Keratinocyte (primary cell): Measurements from ENCODE around the gene PAPPA. TPM values are rescaled to one million over a fixed set of nuclear protein-coding genes. Genes with fewer than 3 reads are reported as not detected.

Experiments used
- DNase-seq: peaks from one replicate; pipeline ENCODE4 v3.0.0-alpha.2; 2011; ENCODE audit warnings: low read depth, missing footprints, low spot score
- FAIRE-seq: peaks from 2 replicates; lab custom pipeline; 2011; peaks lifted over from hg19 to GRCh38; lab: Jason Lieb, UNC
- H2AFZ ChIP-seq: 2 replicates; pipeline ENCODE4 v1.6.0; 2012; ENCODE audit warnings: low read length, control low read depth, inconsistent platforms; ENCODE audit not compliant: control insufficient read depth
- H3K27ac ChIP-seq: 2 replicates; pipeline ENCODE4 v1.5.1; 2011; ENCODE audit warnings: low read length; ENCODE audit not compliant: control insufficient read depth, insufficient read depth
- H3K27me3 ChIP-seq: 3 replicates; pipeline ENCODE4 v1.6.0; 2011; ENCODE audit warnings: low read length; ENCODE audit not compliant: control insufficient read depth, insufficient read depth; ENCODE audit errors: extremely low read depth
- H3K36me3 ChIP-seq, 2 experiments: 2 replicates in 1 of 2; 3 replicates in 1 of 2; pipeline ENCODE4 v1.5.1; 2011; ENCODE audit warnings: low read length in 2 of 2, mild to moderate bottlenecking in 1 of 2; ENCODE audit not compliant: control insufficient read depth in 2 of 2, insufficient read depth in 2 of 2; ENCODE audit errors: extremely low read depth in 1 of 2
- H3K4me1 ChIP-seq: 3 replicates; pipeline ENCODE4 v1.5.1; 2011; ENCODE audit warnings: low read length; ENCODE audit not compliant: control insufficient read depth, insufficient read depth; ENCODE audit errors: extremely low read depth
- H3K4me2 ChIP-seq: 3 replicates; pipeline ENCODE4 v1.6.0; 2011; ENCODE audit warnings: low read depth, low read length; ENCODE audit not compliant: control insufficient read depth, insufficient read depth; ENCODE audit errors: extremely low read depth
- H3K4me3 ChIP-seq, 3 experiments: fragments of 200-600 bp in 1 of 3; sonication (generic) in 1 of 3; 2 replicates in 2 of 3; 3 replicates in 1 of 3; pipeline ENCODE4 v1.5.1; 2011 to 2016; ENCODE audit warnings: low read length in 3 of 3, mild to moderate bottlenecking in 3 of 3, control low read depth in 2 of 3, inconsistent platforms in 1 of 3, low read depth in 1 of 3, mixed read lengths in 1 of 3, mixed run types in 1 of 3, moderate library complexity in 1 of 3; ENCODE audit not compliant: control insufficient read depth in 2 of 3, insufficient read depth in 2 of 3; ENCODE audit errors: extremely low read depth in 1 of 3
- H3K79me2 ChIP-seq: 2 replicates; pipeline ENCODE4 v1.6.0; 2012; ENCODE audit warnings: low read length; ENCODE audit not compliant: control insufficient read depth, insufficient read depth
- H3K9ac ChIP-seq: 3 replicates; pipeline ENCODE4 v1.6.0; 2011; ENCODE audit warnings: low read length; ENCODE audit not compliant: control insufficient read depth, insufficient read depth; ENCODE audit errors: extremely low read depth
- H3K9me1 ChIP-seq: 3 replicates; pipeline ENCODE4 v1.6.0; 2011; ENCODE audit warnings: low read length; ENCODE audit not compliant: control insufficient read depth, insufficient read depth; ENCODE audit errors: extremely low read depth
- H3K9me3 ChIP-seq: 2 replicates; pipeline ENCODE4 v1.5.1; 2012; ENCODE audit warnings: low read depth, low read length; ENCODE audit not compliant: control insufficient read depth
- H4K20me1 ChIP-seq: 3 replicates; pipeline ENCODE4 v1.6.0; 2011; ENCODE audit warnings: low read length; ENCODE audit not compliant: control insufficient read depth, insufficient read depth; ENCODE audit errors: extremely low read depth
- CTCF ChIP-seq, 3 experiments: IDR thresholded peaks in 1 of 3; conservative IDR thresholded peaks in 1 of 3; optimal IDR thresholded peaks in 1 of 3; 2 replicates in 2 of 3; 3 replicates in 1 of 3; pipeline versions ENCODE3 to v1.5.1; 2011; ENCODE audit warnings: low read length in 3 of 3, mild to moderate bottlenecking in 3 of 3, moderate library complexity in 2 of 3, control low read depth in 1 of 3, inconsistent platforms in 1 of 3; ENCODE audit not compliant: insufficient read depth in 2 of 3; ENCODE audit errors: extremely low read depth in 1 of 3
- EZH2 ChIP-seq: IDR thresholded peaks from one replicate; pipeline ENCODE4 v1.6.1; 2012; ENCODE audit warnings: inconsistent platforms, mild to moderate bottlenecking, low read length, moderate library complexity
- dilution Hi-C: fragments of 300-500 bp; cut with MboI; formaldehyde crosslinking; loops from one replicate; pipeline ENCODE4 v1.7.0; 2020; ENCODE audit warnings: low sequenced_read_pairs; ENCODE audit not compliant: extremely low pct_ligation_motif_present
- polyA plus RNA-seq, 5 experiments: library from polyadenylated mRNA; depleted of rRNA in 3 of 5; stranded (reverse) in 3 of 5; stranded (forward) in 1 of 5; unstranded in 1 of 5; fragments of >200 nt; gene quantifications; 1 replicate in 1 of 5; 2 replicates in 3 of 5; 3 replicates in 1 of 5; pipeline versions ENCODE4 v1.2.1 to v1.2.3, GENCODE V29; 2011 to 2012; ENCODE audit warnings: missing spikeins in 2 of 5, low read depth in 1 of 5, low replicate concordance in 1 of 5

The PAPPA gene
- polyA plus RNA-seq, 1 donor (not counting 4 experiments of a cell fraction or from before 2014, with no cell fraction given) = 0.77 TPM

GRCh38 chr9:116323012-116323411 is 169.4 kb downstream of the PAPPA start:
- H3K79me2 ChIP-seq = no peaks in the 10 kb centered on the region
- no peaks in the 10 kb centered on the region for H3K9me1 ChIP-seq
- no peak overlapping the region for H3K4me3 ChIP-seq
- no peak for TF ChIP-seq EZH2
- no peak for TF ChIP-seq CTCF (optimal IDR thresholded peaks at IDR 0.05 in 1 of 3, IDR thresholded peaks at IDR 0.05 in 1 of 3, conservative IDR thresholded peaks at IDR 0.05 in 1 of 3; ENCODE audit: extremely low read depth in 1 of 3, insufficient read depth in 2 of 3, low read length in 3 of 3)
- dilution Hi-C loops = no loop called here
- H3K4me2 ChIP-seq = no peak overlapping the region
- DNase-seq (no peak), FAIRE-seq (no peak)
- no peaks in the 10 kb centered on the region for H3K36me3 ChIP-seq
- no peaks in the 10 kb centered on the region for H4K20me1 ChIP-seq
- no peak overlapping the region for H2AFZ ChIP-seq
- H3K9ac ChIP-seq = no peak overlapping the region
- H3K27me3 ChIP-seq = no peaks in the 10 kb centered on the region
- no peaks in the 10 kb centered on the region for H3K4me1 ChIP-seq
- no peaks in the 10 kb centered on the region for H3K9me3 ChIP-seq
- no peak overlapping the region for H3K27ac ChIP-seq

GRCh38 chr9:116323571-116323970 is 170.0 kb downstream of the PAPPA start:
- no peak overlapping the region for H3K27ac ChIP-seq
- no peak for DNase-seq
- no peak for FAIRE-seq
- no peaks in the 10 kb centered on the region for H3K9me1 ChIP-seq
- H4K20me1 ChIP-seq = no peaks in the 10 kb centered on the region
- TF ChIP-seq EZH2 (no peak), CTCF (optimal IDR thresholded peaks at IDR 0.05 in 1 of 3, IDR thresholded peaks at IDR 0.05 in 1 of 3, conservative IDR thresholded peaks at IDR 0.05 in 1 of 3; ENCODE audit: extremely low read depth in 1 of 3, insufficient read depth in 2 of 3, low read length in 3 of 3) (no peak)
- H3K36me3 ChIP-seq = no peaks in the 10 kb centered on the region
- dilution Hi-C loops = no loop called here
- H3K4me2 ChIP-seq = no peak overlapping the region
- H3K9me3 ChIP-seq = no peaks in the 10 kb centered on the region
- H2AFZ ChIP-seq = no peak overlapping the region
- no peak overlapping the region for H3K4me3 ChIP-seq
- H3K79me2 ChIP-seq = no peaks in the 10 kb centered on the region
- H3K4me1 ChIP-seq = no peaks in the 10 kb centered on the region
- H3K27me3 ChIP-seq = no peaks in the 10 kb centered on the region
- H3K9ac ChIP-seq = no peak overlapping the region
